GM12801 (cell line): ENCODE data around the gene PTPN3.

Experiments
- CTCF ChIP-seq: IDR thresholded peaks from one replicate; pipeline ENCODE4 v1.5.1; 2011; ENCODE audit warnings: control low read depth; ENCODE audit not compliant: insufficient read length; ENCODE audit errors: extremely low read depth

The PTPN3 gene

DNA sequence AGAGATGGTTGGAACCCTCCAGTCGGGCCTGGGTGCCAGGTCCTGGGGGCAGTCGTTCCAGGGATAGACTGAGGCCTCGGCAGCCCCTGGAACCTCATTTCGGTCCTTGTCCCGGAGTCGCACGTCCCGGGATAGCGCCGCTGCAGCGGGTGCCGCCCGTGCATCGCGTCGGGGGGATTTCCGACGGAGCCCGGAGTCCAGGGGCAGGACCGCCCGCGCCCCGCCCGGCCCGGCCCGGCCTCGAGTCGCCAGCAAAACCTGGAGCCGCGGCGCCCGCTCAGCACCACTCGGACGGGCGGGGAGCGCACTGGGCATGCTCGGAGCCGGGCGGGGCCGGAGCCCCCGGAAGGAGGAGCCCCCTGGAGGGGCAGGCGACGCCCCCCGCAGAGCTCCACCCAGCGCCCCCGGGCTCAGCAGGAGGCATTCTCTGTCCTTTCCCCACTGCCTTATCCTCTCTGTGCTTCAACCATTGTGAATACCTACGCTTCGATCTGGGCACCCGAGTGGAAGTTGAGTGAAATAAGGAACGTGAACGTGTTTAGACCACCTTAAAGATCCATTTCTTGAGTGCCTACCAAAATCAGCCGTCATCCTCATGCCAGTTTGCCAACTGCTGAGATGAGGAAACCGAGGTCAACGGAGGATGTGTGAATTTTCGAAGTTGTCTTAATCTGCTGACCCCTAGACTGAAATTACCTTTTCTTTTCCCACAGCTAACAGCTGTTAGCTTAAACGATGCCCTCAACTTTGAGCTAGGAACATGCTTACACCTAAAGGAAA is 1.7 kb upstream of the PTPN3 start:
- TF ChIP-seq CTCF = no peak

GRCh38 chr9:109499093-109499630 is 1.1 kb upstream of the PTPN3 start:
- TF ChIP-seq CTCF = no peak

DNA sequence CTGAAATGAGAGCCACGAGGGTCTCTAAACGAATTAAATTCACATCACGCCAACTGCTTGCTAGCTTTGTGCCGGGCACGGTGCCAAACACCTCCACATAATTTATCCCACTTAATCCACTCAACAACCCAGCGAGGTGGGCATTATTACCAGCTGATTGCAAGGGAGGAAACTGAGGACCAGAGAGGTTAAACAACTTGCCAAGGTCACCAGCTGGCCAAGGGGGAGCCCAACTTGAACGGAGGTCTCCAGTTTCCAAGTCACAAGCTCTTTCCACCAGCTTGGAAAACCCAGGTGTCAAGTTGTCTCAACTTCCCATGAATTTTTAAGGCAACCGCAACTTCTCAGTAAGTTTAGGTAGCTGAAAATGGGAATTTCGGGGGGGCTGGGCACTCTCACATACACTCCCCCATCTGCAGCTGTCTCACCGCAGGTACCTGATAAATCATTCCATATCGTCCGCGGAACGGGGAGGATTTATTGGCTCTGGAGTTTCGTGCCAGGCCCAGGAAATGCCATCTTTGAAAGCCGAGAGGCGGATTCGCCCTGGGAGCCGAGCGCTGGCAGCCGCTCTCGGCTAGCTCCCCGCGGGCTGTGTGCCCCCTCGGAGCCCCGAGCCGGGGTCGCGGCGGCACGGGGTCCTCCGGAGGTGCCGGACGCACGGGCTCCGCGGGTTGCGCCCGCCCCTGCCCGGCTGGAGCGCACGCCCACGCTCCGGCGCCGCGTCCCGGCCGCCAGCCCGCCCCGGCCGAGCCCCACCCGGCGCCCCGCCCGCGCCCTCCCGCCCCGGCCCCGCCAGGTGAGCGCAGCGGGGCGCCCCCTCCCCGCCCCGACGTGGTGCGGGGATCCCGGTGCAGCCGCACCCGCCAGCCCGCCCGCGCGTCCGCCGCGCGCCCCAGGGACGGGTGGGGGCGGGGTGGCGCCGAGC is 617 bp downstream of the PTPN3 start:
- no peak for TF ChIP-seq CTCF

- TF ChIP-seq CTCF = no peak
These were observed 1.3 kb downstream of the PTPN3 start for GRCh38 chr9:109496841-109497225.

DNA sequence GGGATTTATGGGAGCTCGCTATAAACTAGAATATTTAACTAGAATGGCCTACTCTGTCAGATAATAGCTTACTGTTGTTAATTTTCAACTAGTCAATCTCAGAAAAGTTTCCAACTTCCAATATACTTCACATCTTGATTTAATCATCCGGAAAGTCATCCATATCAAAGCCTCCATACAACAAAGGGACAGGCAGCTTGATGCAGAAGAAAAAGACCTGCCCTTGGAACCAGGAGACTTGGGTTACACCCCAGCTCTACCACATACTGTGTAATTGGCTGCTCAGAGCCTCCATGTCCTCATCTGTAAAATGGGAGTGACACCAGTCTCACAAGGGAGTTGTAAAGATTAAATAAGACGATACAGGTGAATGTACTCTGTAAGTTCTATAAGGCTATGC is 1.9 kb downstream of the PTPN3 start:
- TF ChIP-seq CTCF = no peak

DNA sequence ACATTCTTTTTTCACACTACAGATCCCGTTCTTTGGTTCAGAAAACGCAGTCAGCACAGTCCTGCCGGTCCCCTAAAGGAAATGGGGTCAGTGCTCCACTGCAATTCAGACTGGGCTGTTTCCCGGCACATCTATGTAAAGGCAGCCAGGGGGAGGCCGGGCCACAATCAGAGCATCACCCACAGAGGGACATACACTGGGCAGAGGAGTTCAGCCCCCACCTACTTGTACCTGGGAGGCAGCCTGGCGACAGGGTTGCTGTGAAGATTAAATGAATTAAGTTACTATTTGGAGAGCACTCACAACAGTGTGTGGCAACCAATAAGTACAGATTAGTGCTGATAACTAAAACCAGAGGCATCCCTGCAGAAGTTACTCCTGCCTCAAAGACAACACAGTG is 4.5 kb downstream of the PTPN3 start:
- no peak for TF ChIP-seq CTCF

DNA sequence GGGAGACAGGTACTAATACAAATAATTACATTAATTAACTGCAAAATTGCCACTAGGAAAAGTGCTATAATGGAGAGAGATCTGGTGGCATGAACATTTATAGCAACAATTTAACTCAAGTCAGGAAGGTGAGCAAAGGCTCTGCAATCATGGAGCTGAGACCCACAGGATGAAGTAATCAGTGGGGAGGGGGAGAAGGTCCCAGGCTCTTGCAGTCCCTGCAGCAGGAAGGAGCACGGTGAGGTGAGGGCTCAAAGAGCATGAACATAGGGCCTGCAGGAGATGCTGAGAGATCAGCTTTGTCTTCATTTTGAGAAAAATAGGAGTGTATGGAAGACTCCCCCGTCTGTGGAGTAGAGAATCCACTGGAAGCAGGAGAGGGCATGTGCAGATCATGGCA is 6.5 kb downstream of the PTPN3 start:
- no peak for TF ChIP-seq CTCF
